GM21447 (cell line): ENCODE measurements around the gene FMO5.
"Not testable (repeated sequence)": the region's sequence is repeated elsewhere in the genome, so short reads cannot be mapped to it uniquely, and the experiment has no call there.

ENCODE experiments used
- ATAC-seq: cut with Tn5 transposase; IDR thresholded peaks from one replicate; pipeline ENCODE4 v1.9.1; 2021; ENCODE audit not compliant: unreplicated experiment

Gene FMO5

GRCh38 chr1:147238925-147239820 lies 14.0 kb upstream of the FMO5 start:
- no peak for ATAC-seq

GRCh38 chr1:147238053-147238902 lies 13.1 kb upstream of the FMO5 start:
- no peak for ATAC-seq

GRCh38 chr1:147236959-147237791 lies 12.0 kb upstream of the FMO5 start:
- no peak for ATAC-seq

GRCh38 chr1:147236448-147236847 lies 11.3 kb upstream of the FMO5 start:
- no peak for ATAC-seq

GRCh38 chr1:147235822-147236221 lies 10.7 kb upstream of the FMO5 start:
- ATAC-seq: no peak

- ATAC-seq: not testable (repeated sequence)
Observed at GRCh38 chr1:147233903-147234302, 8.8 kb upstream of the FMO5 start.

GRCh38 chr1:147231032-147231431 lies 5.9 kb upstream of the FMO5 start:
- not testable (repeated sequence) for ATAC-seq

- ATAC-seq: no peak
Observed at GRCh38 chr1:147223740-147224615, 1.2 kb downstream of the FMO5 start.

GRCh38 chr1:147218606-147219005 lies 6.5 kb downstream of the FMO5 start:
- ATAC-seq: no peak

- no peak for ATAC-seq
Observed at GRCh38 chr1:147217141-147217540, 8.0 kb downstream of the FMO5 start.

GRCh38 chr1:147216124-147216523 lies 9.0 kb downstream of the FMO5 start:
- no peak for ATAC-seq

GRCh38 chr1:147215540-147215916 lies 9.6 kb downstream of the FMO5 start:
- no peak for ATAC-seq

GRCh38 chr1:147214842-147215539 lies 10.1 kb downstream of the FMO5 start:
- ATAC-seq: no peak

GRCh38 chr1:147214325-147214724 lies 10.8 kb downstream of the FMO5 start:
- ATAC-seq: no peak

GRCh38 chr1:147213271-147213670 lies 11.9 kb downstream of the FMO5 start:
- ATAC-seq: no peak

GRCh38 chr1:147211577-147211976 lies 13.6 kb downstream of the FMO5 start:
- ATAC-seq: no peak

- ATAC-seq: no peak
Observed at GRCh38 chr1:147210987-147211386, 14.2 kb downstream of the FMO5 start.

- no peak for ATAC-seq
Observed at GRCh38 chr1:147209825-147210821, 15.0 kb downstream of the FMO5 start.
